Effector memory CD4-positive, alpha-beta T cell (primary cell): ENCODE measurements around the gene TAF4.

Experiments used
- DNase-seq, 3 donors: peaks; one replicate each; pipeline ENCODE4 v3.0.0-alpha.2; 2020
- H3K27ac ChIP-seq: 2 replicates; pipeline ENCODE4 v1.7.0; 2013; ENCODE audit warnings: mild to moderate bottlenecking, low read length, moderate library complexity; ENCODE audit not compliant: insufficient read depth, poor library complexity, severe bottlenecking
- H3K27me3 ChIP-seq: replicated peaks from 2 replicates; pipeline ENCODE4 v1.7.0; 2013; ENCODE audit warnings: mild to moderate bottlenecking, low read length; ENCODE audit not compliant: insufficient read depth, control insufficient read depth, poor library complexity, severe bottlenecking
- H3K36me3 ChIP-seq: 2 replicates; pipeline ENCODE4 v1.7.0; 2013; ENCODE audit warnings: mild to moderate bottlenecking, low read length, moderate library complexity; ENCODE audit not compliant: control insufficient read depth, insufficient read depth
- H3K4me1 ChIP-seq: 2 replicates; pipeline ENCODE4 v1.7.0; 2013; ENCODE audit warnings: low read length, mild to moderate bottlenecking; ENCODE audit not compliant: control insufficient read depth, insufficient read depth, poor library complexity, severe bottlenecking
- H3K4me3 ChIP-seq: 2 replicates; pipeline ENCODE4 v1.7.0; 2013; ENCODE audit warnings: low read length, low read depth, mild to moderate bottlenecking; ENCODE audit not compliant: insufficient read depth, poor library complexity, severe bottlenecking
- H3K9me3 ChIP-seq: 2 replicates; pipeline ENCODE4 v1.7.0; 2013; ENCODE audit warnings: mild to moderate bottlenecking, low read length, moderate library complexity; ENCODE audit not compliant: control insufficient read depth

TAF4 gene

GRCh38 chr20:62051546-62052255 is 14.0 kb downstream of the TAF4 start:
- no peak for DNase-seq
- peaks cover 5% of the 10 kb centered on the region for H3K4me1 ChIP-seq
- H3K27me3 ChIP-seq = no peaks in the 10 kb centered on the region
- H3K36me3 ChIP-seq = no peaks in the 10 kb centered on the region
- no peak overlapping the region for H3K4me3 ChIP-seq
- H3K9me3 ChIP-seq = no peaks in the 10 kb centered on the region
- no peak overlapping the region for H3K27ac ChIP-seq

GRCh38 chr20:62051144-62051543 is 14.5 kb downstream of the TAF4 start:
- no peak for DNase-seq
- Histone ChIP-seq H3K36me3 (no peaks in the 10 kb centered on the region), H3K4me3 (no peak overlapping the region), H3K9me3 (no peaks in the 10 kb centered on the region), H3K27me3 (no peaks in the 10 kb centered on the region), H3K4me1 (peaks cover 5% of the 10 kb centered on the region), H3K27ac (no peak overlapping the region)

GRCh38 chr20:62050166-62051120 is 15.2 kb downstream of the TAF4 start:
- Histone ChIP-seq H3K4me1 (peaks cover 5% of the 10 kb centered on the region), H3K4me3 (no peak overlapping the region), H3K27ac (no peak overlapping the region), H3K27me3 (no peaks in the 10 kb centered on the region), H3K36me3 (no peaks in the 10 kb centered on the region), H3K9me3 (no peaks in the 10 kb centered on the region)
- DNase-seq = no peak

- no peak overlapping the region for H3K4me3 ChIP-seq
- DNase-seq = no peak
- no peaks in the 10 kb centered on the region for H3K9me3 ChIP-seq
- H3K4me1 ChIP-seq = peaks cover 5% of the 10 kb centered on the region
- no peaks in the 10 kb centered on the region for H3K36me3 ChIP-seq
- no peaks in the 10 kb centered on the region for H3K27me3 ChIP-seq
- no peak overlapping the region for H3K27ac ChIP-seq
Measured at GRCh38 chr20:62049342-62050165, 16.1 kb downstream of the TAF4 start.

- no peaks in the 10 kb centered on the region for H3K27me3 ChIP-seq
- DNase-seq = no peak
- H3K4me1 ChIP-seq = peaks cover 3% of the 10 kb centered on the region
- no peak overlapping the region for H3K4me3 ChIP-seq
- no peaks in the 10 kb centered on the region for H3K9me3 ChIP-seq
- no peaks in the 10 kb centered on the region for H3K36me3 ChIP-seq
- H3K27ac ChIP-seq = no peak overlapping the region
Measured at GRCh38 chr20:62048821-62049291, 16.8 kb downstream of the TAF4 start.

- Histone ChIP-seq H3K9me3 (no peaks in the 10 kb centered on the region), H3K4me1 (no peaks in the 10 kb centered on the region), H3K36me3 (no peaks in the 10 kb centered on the region), H3K4me3 (no peak overlapping the region), H3K27ac (no peak overlapping the region), H3K27me3 (no peaks in the 10 kb centered on the region)
- DNase-seq = no peak
Measured at GRCh38 chr20:62048346-62048761, 17.3 kb downstream of the TAF4 start.

- Histone ChIP-seq H3K4me3 (no peak overlapping the region), H3K9me3 (no peaks in the 10 kb centered on the region), H3K27me3 (no peaks in the 10 kb centered on the region), H3K4me1 (no peaks in the 10 kb centered on the region), H3K36me3 (no peaks in the 10 kb centered on the region), H3K27ac (no peak overlapping the region)
- no peak for DNase-seq
Measured at GRCh38 chr20:62047666-62048345, 17.9 kb downstream of the TAF4 start.

GRCh38 chr20:62046431-62046830 is 19.2 kb downstream of the TAF4 start:
- DNase-seq = no peak

GRCh38 chr20:62045529-62046285 is 20.0 kb downstream of the TAF4 start:
- DNase-seq = no peak
- H3K27ac ChIP-seq = no peak overlapping the region
- H3K4me1 ChIP-seq = no peaks in the 10 kb centered on the region
- no peaks in the 10 kb centered on the region for H3K27me3 ChIP-seq
- no peak overlapping the region for H3K4me3 ChIP-seq
- H3K9me3 ChIP-seq = no peaks in the 10 kb centered on the region
- no peaks in the 10 kb centered on the region for H3K36me3 ChIP-seq

More at GRCh38 chr20:62046431-62046830, 19.2 kb downstream of the TAF4 start:
- no peaks in the 10 kb centered on the region for H3K9me3 ChIP-seq
- H3K4me1 ChIP-seq = no peaks in the 10 kb centered on the region
- no peak overlapping the region for H3K4me3 ChIP-seq
- no peaks in the 10 kb centered on the region for H3K36me3 ChIP-seq
- no peak overlapping the region for H3K27ac ChIP-seq
- no peaks in the 10 kb centered on the region for H3K27me3 ChIP-seq
